Limb (tissue), 2 donors: ENCODE results near the gene CACNA1E.
"Not testable (repeated sequence)": the region's sequence is repeated elsewhere in the genome, so short reads cannot be mapped to it uniquely, and the experiment has no call there.

Experiments used
- DNase-seq, 2 donors: peaks; one replicate each; pipeline ENCODE4 v3.0.0-alpha.2; 2016; ENCODE audit errors: extremely low spot score in 2 of 2

The CACNA1E gene

DNA sequence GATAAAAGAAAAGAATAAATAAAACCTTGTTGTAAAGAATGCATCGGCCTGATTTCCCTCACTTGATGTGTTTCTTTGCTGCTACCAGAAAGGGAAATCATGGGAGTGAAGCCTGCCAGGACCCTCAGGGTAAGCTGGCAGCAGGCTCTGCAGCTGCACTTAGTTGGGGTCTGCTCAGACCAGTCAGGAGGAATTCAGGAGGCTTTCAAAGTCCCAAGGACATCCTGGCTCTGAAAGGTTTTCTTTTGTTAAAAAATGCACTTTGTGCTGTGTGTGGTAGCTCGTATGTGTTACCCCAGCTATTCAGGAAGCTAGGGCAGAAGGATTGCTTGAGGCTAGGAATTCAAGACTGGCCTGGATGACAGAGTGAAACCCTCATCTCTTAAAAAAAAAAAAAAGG is 323.4 kb downstream of the CACNA1E start:
- no peak for DNase-seq

DNA sequence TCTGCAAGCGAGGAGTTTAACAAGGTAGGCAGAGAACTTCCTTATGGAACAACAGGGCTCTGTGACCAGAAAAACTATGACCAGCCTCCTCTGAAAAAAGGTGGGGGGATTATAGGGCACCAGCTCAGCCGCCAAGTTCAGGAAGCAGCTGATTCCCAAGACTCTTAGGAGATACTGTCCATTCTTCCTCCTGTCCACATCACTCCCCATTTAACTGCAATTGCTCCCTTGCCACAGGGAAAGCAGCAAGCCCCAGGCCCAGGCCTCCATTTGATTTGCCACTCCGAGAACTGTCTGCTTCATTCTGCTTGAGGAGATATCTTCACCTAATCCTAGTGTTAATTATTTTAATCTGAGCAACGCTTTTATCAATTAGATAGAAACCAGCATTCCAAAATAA is 323.9 kb downstream of the CACNA1E start:
- no peak for DNase-seq

DNA sequence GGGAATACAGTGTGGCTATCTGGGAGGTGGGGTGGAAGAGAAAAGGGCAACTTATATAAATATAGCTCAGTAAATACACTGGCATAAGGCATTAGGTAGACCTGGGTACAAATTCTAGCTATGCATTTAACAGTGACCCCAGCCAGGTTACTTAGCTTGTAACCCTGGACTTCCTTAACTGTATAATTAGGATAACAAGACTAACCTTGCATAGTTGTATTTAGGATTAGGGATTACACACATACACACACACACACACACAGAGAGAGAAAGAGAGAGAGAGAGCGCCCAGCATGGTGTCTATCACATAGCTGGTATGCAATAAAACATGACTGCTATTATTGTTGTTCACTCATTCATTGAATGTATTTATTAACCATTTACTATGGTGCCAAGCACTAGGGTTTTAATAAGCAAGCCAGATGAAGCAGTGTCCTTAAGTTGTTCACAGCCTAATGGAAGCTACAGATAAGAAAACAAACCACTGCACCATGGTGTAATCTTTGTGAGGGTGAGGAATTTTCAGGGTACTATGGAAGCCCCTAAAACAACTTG is 326.8 kb downstream of the CACNA1E start:
- DNase-seq = no peak

DNA sequence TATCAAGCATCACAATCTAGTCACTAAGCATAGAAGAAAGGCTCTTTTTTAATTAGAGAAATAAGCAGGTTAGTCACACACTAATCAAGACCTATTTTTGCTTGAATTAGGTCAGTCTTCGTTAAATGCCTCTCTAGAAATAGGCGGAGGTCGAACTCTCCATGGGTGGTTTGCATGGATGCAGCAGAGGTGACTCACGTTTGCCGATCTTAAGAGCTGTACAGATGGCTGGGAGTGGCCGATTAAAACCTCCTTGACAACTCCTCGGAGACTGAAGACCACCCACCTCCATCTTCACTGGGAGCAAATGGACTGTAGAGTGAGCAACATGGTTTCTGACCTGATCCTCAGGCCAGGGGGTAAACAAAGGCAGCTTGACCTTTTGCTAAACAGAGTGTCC is 328.9 kb downstream of the CACNA1E start:
- DNase-seq = no peak

DNA sequence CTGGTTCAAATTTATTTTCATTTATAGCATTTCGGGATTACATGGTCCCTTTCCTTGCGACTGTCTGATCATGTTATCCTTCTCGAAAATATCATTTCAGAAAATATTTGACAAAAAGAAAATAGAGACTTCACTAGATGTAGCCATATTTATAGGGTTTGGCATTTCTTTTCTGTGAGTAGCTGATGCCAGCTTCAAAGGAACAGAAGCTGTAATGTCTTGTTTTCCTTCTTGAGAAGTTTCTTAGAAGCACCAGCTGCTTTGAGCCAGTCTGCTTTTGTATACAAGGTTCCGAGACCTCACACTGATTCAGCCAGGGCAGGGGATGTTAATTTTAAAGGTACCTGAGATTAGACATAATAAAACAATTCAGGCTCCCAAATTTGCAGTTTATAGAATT is 329.9 kb downstream of the CACNA1E start:
- DNase-seq = no peak

DNA sequence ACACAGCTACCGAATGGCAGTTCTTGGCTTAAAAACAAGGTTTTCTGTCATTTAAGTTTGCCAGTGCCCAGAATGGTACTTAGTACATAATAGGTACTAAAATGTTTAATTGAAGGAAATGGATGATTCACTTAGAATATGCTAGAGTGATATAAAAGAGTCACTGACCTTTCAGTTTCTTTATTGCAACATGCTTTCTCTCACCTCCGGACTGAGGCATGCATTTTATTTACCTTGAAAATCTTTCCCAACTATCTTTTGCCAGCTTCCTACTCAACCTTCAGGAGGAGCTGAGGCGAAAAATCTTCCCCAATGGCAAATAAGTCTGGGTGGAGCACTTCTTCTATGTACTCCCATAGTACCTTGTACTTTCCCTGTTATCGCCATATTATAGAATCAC is 333.3 kb downstream of the CACNA1E start:
- DNase-seq = no peak

DNA sequence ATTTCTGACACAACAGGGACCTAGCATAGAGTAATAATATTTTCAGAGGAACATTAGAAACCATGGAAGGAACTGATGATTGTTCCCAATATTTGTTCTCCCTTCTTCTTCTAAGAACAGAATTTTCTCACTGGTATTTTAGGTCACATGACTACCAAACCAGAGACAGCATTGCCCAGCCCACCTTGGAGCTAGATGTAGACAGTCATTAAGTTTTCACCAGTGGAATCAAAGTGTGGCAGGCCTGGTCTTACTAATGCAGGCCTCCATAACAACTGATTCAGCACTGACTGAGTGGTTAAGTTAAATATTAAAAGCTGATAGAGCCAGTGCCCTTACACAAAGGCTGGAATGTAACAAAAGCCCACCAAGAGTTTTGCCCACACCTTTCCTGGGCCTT is 333.8 kb downstream of the CACNA1E start:
- DNase-seq = no peak

DNA sequence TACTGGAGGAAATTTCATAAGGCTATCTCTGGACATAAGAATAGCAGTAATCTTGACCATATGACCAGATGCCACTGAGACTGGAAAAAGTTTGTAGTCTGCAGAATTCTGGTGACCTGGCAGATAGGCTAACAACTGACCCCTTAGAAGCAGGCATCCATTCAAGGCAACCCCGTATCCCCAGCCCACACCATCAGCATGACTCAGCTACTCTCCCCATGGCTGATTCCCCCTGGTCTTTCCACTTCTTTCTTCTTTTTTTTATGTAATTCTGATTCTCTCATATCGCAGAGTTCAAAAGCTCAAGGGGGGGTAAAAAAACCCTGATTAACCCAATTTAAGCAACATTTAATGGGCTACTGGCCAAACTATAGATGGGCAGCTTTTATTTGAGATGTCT is 335.1 kb downstream of the CACNA1E start:
- DNase-seq = no peak

DNA sequence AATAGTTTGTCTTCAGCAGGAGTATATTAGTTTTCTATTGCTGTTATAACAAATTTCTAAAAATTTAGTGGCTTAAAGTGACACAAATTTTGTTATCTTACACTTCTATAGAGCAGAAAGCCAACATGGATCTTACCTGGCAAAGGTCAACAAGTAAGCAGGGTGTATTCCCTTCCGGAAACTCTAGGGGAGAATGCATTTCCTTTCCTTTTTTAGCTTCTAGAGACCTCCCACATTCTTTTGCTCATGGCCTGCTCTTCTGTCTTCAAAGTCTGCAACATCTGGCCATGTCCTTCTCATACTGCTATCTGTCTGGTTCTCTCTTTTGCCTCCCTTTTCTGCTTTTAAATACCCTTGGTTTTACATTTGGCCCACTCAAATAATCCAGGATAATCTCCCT is 335.6 kb downstream of the CACNA1E start:
- no peak for DNase-seq

DNA sequence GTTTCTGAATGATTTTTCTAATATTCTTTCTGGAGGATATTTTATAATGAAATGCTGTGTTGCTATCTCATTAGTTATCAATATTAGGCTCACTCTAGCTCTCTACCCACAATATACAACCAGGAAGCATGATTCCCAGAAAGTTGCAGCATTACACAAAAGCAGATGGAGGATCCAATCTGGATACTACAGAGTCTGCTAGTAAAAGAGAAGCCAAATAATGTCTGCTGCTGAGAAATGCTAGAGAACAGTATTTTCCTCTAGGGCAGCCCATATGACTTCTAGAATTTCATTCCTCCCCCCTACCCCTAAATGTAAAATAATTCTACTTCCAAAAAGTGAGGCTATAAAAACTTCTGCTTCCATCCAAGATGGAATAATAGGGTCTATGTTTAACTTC is 338.4 kb downstream of the CACNA1E start:
- DNase-seq = no peak

DNA sequence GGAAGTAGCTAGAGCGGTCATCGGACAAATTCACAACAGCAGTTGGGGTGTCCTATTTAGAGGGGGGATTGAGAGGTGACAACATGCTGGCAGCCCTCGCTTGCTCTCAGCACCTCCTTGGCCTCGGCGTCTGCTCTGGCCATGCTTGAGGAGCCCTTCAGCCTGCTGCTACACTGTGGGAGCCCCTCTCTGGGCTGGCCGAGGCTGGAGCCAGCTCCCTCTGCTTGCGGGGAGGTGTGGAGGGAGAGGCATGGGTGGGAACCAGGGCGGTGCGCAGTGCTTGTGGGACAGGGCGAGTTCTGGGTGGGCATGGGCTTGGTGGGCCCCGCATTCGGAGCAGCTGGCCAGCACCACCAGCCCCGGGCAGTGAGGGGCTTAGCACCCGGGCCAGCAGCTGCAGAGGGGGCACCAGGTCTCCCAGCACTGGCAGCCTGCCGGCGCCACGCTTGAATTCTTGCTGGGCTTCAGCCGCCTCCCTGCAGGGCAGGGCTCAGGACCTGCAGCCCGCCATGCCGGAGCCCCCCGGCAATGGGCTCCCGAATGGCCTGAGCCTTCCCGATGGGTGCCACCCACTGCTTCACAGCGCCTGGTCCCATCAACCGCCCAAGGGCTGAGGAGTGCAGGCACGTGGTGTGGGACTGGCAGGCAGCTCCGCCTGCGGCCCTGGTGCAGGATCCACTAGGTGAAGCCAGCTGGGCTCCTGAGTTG is 349.0 kb downstream of the CACNA1E start:
- DNase-seq = not testable (repeated sequence)

DNA sequence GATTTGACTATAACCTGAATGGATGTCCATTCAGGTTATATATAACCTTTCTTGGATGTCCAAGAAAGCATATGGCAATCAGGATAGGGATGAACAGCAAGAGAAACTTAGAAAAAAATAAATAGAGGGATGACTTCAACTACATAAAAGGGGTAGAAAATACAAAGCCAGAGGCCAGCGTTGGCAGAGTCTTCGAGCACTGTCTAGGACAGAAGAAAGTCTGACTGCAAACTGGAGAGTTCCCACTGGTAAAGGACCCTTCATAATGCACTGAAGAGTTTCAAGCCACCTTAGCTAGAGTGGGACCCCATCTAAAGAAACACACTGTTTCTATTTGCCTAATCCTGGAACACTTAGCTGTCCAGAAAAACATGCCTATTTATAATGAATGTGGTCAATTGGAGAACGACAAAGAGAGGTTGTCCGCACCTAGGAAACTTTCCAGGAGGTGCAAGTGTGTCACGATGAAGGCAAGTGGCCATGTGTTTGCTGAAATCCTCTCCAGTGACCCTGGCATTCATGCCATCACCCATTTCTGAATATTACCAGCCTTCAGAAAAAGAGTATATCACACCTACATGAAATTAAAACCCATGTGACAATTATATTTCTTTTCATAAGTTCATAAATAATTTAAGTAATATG is 362.8 kb downstream of the CACNA1E start:
- no peak for DNase-seq

DNA sequence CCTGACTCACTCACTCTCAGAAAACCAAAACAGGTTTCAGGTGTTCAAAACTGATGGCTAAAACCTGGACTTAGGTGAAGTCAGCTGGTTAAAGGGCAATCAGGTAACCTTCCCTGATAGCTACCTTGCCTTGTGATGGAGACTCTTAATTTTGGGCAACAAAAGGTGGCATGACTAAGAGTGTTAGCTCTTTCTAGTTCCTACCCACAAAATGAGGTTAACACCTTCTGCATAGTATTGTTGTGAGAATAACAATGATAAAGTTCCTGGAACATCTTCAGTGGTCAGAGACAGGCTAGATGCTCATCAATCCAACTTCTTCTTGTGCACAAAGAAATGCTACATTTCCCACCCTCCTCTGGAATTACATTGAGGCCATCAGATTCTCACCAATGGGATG is 363.4 kb downstream of the CACNA1E start:
- no peak for DNase-seq

DNA sequence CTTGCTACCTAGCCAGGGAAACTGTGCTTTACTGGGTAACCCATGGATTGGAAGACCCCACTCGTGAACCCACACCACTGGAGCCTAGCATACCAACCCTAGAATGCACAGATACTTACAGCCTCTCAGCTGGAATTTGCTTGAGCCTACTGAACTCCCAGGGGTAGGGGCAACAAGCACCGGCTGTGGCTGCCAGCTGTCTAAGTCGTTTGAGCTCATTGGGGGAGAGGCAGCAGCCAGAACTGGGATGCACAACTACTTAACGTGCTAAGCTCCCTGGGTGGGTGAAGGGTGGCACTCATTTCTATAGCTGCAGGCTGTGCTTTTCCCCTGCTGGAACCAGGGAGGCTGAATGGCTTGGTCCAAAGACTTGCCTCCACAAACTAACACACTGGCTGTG is 365.8 kb downstream of the CACNA1E start:
- DNase-seq = no peak

DNA sequence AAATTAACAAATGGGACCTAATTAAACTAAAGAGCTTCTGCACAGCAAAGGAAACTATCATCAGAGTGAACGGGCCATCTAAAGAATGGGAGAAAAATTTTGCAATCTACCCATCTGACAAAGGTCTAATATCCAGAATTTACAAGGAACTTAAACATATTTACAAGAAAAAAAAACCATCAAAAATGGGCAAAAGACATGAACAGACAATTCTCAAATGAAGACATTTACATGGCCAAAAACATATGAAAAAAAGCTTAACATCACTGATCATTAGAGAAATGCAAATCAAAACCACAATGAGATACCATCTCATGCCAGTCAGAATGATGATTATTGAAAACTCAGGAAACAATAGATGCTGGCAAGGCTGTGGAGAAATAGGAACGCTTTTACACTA is 370.9 kb downstream of the CACNA1E start:
- DNase-seq = not testable (repeated sequence)

DNA sequence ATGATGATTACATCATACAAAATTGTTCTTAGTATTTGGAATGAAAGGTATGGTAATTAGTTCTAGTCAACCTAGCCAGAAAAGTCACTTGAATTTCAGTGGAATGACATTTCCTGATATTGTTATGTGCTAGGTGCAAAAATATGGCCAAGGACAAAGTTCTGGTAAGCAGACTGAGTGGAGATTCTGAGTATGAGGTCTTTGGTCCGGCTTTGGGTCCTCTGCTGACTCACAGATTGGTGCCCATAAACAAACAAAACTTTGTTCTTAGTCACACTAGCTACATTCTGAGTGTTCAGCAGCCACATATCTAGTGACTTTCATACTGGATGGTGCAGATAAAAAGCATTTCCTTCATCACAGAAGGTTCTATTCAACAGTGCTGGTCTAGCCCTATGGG is 372.1 kb downstream of the CACNA1E start:
- no peak for DNase-seq
